ENCODE data around the gene SPATA24. TPM values are rescaled to one million over a fixed set of nuclear protein-coding genes. Genes with fewer than 3 reads are reported as not detected.
A peak's percentile ranks its signal among the peaks of the same experiment; 100 is the strongest.
"Not testable (repeated sequence)": the region's sequence is repeated elsewhere in the genome, so short reads cannot be mapped to it uniquely, and the experiment has no call there.

Gene SPATA24, protein sequence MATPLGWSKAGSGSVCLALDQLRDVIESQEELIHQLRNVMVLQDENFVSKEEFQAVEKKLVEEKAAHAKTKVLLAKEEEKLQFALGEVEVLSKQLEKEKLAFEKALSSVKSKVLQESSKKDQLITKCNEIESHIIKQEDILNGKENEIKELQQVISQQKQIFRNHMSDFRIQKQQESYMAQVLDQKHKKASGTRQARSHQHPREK
- 6.6 and 6.9 TPM in 2 replicates for total RNA-seq

DNA sequence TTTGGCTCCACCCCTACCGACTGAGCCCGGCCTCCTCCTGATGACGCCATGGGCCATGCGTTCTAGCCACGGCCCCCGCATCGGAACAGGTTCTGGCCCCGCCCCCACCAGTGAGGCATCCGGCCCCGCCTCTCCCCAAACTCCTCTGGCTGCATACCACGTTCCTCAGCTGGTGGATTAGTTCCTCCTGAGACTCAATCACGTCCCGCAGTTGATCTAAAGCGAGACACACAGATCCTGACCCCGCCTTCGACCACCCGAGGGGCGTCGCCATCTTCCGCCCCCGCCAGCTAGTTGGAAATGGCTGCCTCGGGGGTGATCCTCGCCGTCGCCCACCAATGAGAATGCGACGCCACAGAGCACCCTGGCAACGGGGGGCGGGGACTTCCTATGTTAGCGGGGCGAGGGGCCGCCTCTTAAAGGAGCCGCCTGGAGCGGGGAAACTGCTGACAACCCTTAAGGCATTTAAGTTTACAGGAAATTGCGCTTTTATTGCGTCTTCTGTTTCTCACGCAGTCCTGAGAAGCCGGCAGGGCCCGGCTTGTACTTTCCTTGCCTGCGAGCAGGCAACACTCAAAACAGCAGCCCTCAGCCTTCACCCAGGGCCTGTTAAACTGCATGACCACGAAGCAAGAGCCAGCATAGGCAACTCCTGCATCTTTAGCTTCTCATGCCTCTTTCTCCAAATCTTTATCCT lies at the start of gene SPATA24:
Gene SPATA24 (minus strand): TSS at position 303 of the 697 bp plus-strand sequence. CDS start 29 bp downstream, at position 274.
- DNase-seq (ENCODE audit: low read depth) = peak; percentile 88

- DNase-seq (ENCODE audit: low read depth) = no peak
Measured at GRCh38 chr5:139451878-139452660, 48.2 kb upstream of the SPATA24 start.

- no peak for DNase-seq (ENCODE audit: low read depth)
Measured at GRCh38 chr5:139451176-139451575, 47.3 kb upstream of the SPATA24 start.

GRCh38 chr5:139446956-139447779 lies 43.3 kb upstream of the SPATA24 start:
- DNase-seq (ENCODE audit: low read depth) = no peak

GRCh38 chr5:139445325-139446170 lies 41.7 kb upstream of the SPATA24 start:
- no peak for DNase-seq (ENCODE audit: low read depth)

- peak; percentile 39 for DNase-seq (ENCODE audit: low read depth)
Measured at GRCh38 chr5:139443831-139444453, 40.1 kb upstream of the SPATA24 start.

- DNase-seq (ENCODE audit: low read depth) = not testable (repeated sequence)
Measured at GRCh38 chr5:139440416-139440815, 36.5 kb upstream of the SPATA24 start.

GRCh38 chr5:139439013-139439903 lies 35.4 kb upstream of the SPATA24 start, which contains the start of gene DNAJC18:
Gene DNAJC18 (minus strand): TSS chr5:139439525. CDS start chr5:139439445, 80 bp downstream.
- peak; percentile 70 for DNase-seq (ENCODE audit: low read depth)

DNA sequence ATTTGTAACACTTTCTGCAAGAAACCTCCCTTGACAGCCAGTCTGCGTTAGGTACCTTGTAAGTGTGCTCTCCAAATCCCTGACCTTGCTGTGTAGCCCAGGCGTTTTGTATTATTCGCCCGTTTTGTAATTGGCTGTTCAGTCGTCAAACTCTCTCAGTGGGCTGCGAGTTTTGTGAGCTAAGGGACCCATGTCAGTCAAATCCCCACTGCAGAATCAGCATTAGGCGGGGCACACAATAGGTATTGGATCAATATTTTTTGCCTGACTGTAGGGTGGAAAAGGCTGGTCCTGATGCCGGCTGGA lies 34.8 kb upstream of the SPATA24 start:
- no peak for DNase-seq (ENCODE audit: low read depth)

DNA sequence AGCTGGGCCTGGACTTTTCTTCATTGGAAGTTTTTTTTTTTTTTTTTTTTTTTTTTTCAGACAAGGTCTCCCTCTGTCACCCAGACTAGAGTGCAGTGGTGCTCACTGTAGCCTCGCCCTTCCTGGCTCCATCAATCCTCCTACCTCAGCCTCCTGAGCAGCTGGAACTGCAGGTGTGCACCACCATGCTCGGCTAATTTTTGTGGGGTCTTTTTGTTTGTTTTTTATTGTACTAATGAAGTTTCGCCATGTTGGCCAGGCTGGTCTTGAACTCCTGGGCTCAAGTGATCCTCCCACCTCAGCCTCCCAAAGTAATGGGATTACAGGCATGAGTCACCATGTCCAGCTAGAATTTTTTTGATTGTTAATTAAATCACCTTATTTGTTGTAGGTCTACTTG lies 31.8 kb upstream of the SPATA24 start:
- no peak for DNase-seq (ENCODE audit: low read depth)

- no peak for DNase-seq (ENCODE audit: low read depth)
Measured at GRCh38 chr5:139431706-139432105, 27.8 kb upstream of the SPATA24 start.

GRCh38 chr5:139430015-139430414 lies 26.1 kb upstream of the SPATA24 start:
- DNase-seq (ENCODE audit: low read depth) = no peak

- DNase-seq (ENCODE audit: low read depth) = no peak
Measured at GRCh38 chr5:139426203-139426885, 22.5 kb upstream of the SPATA24 start.

- DNase-seq (ENCODE audit: low read depth) = no peak
Measured at GRCh38 chr5:139425497-139425896, 21.6 kb upstream of the SPATA24 start.

DNA sequence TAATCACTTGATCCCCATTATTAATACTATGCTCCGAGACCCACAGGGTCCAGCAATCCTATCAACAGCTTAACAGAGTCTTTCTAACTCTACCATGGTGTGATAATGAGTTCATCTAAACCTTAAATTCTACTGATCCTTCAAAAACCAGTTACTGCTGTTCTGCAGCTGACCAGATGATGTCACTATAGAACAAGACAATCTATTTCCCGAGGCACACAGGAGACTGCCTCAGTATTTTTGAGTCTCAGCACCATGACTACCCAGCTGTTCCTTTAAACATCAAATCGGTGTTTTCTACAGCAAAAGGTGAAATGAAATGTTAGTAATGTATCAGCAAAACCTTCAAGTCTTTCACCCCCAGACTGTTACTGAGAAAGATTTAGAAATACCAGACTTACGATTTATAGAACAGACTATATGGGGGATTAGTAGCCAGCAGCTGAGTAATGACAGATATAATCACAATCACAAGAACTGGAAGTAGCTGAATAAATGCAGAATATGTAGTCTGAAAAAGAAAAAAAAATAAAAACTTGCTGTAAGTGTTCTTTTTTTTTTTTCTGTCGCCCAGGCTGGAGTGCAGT lies 18.5 kb upstream of the SPATA24 start:
- peak; percentile 75 for DNase-seq (ENCODE audit: low read depth)

GRCh38 chr5:139419226-139420192 lies 15.6 kb upstream of the SPATA24 start:
- DNase-seq (ENCODE audit: low read depth) = no peak

GRCh38 chr5:139418793-139419192 lies 14.9 kb upstream of the SPATA24 start:
- DNase-seq (ENCODE audit: low read depth) = no peak

Measured in renal cortical epithelial cell (primary cell).